ENCODE results near the gene SPPL2A. TPM values are rescaled to one million over a fixed set of nuclear protein-coding genes. Genes with fewer than 3 reads are reported as not detected.

SPPL2A gene
- total RNA-seq, 1 donor from 2014 or later: 40.7 TPM

DNA sequence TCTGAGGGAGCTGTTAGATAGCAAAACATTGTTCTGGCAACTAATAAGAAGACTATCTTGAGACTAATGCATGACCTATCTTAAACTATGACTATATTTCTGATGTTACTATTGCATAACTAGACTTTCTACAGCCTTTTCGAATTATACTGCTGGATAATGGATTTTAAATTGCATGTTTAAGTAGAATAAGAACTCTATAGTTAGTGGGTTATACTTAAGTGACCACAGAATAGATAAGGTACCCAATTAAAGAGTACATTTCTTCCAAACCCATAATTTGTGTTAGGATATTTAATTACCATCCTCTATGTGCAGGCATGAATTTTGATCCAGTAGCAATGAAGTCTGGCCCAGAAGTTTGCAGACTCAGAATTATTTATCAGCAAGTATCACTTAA lies 44.6 kb upstream of the SPPL2A start:
- H3K27me3 Mint-ChIP-seq (ENCODE audit: unreplicated experiment): no peaks in the 10 kb centered on the region
- no peak overlapping the region for H3K4me3 Mint-ChIP-seq (ENCODE audit: unreplicated experiment)
- no peaks in the 10 kb centered on the region for H3K36me3 Mint-ChIP-seq (ENCODE audit: unreplicated experiment)
- DNase-seq: no peak
- no peak overlapping the region for H3K27ac Mint-ChIP-seq (ENCODE audit: unreplicated experiment)
- peaks cover 1% of the 10 kb centered on the region for H3K9me3 Mint-ChIP-seq (ENCODE audit: unreplicated experiment)
- H3K4me1 Mint-ChIP-seq (ENCODE audit: low read depth, unreplicated experiment): no peaks in the 10 kb centered on the region
- no peak for TF ChIP-seq CTCF (IDR thresholded peaks at IDR 0.05; ENCODE audit: partially characterized antibody, unreplicated experiment)

- H3K9me3 Mint-ChIP-seq (ENCODE audit: unreplicated experiment): peaks cover 1% of the 10 kb centered on the region
- H3K36me3 Mint-ChIP-seq (ENCODE audit: unreplicated experiment): no peaks in the 10 kb centered on the region
- no peaks in the 10 kb centered on the region for H3K4me1 Mint-ChIP-seq (ENCODE audit: low read depth, unreplicated experiment)
- no peak for TF ChIP-seq CTCF (IDR thresholded peaks at IDR 0.05; ENCODE audit: partially characterized antibody, unreplicated experiment)
- no peak overlapping the region for H3K27ac Mint-ChIP-seq (ENCODE audit: unreplicated experiment)
- H3K27me3 Mint-ChIP-seq (ENCODE audit: unreplicated experiment): no peaks in the 10 kb centered on the region
- DNase-seq: no peak
- no peak overlapping the region for H3K4me3 Mint-ChIP-seq (ENCODE audit: unreplicated experiment)
Observed at GRCh38 chr15:50808728-50809127, 43.2 kb upstream of the SPPL2A start.

GRCh38 chr15:50803479-50804180 lies 38.1 kb upstream of the SPPL2A start:
- no peaks in the 10 kb centered on the region for H3K4me1 Mint-ChIP-seq (ENCODE audit: low read depth, unreplicated experiment)
- no peaks in the 10 kb centered on the region for H3K9me3 Mint-ChIP-seq (ENCODE audit: unreplicated experiment)
- TF ChIP-seq CTCF (IDR thresholded peaks at IDR 0.05; ENCODE audit: partially characterized antibody, unreplicated experiment): no peak
- no peak overlapping the region for H3K4me3 Mint-ChIP-seq (ENCODE audit: unreplicated experiment)
- DNase-seq: no peak
- no peaks in the 10 kb centered on the region for H3K36me3 Mint-ChIP-seq (ENCODE audit: unreplicated experiment)
- H3K27ac Mint-ChIP-seq (ENCODE audit: unreplicated experiment): no peak overlapping the region
- no peaks in the 10 kb centered on the region for H3K27me3 Mint-ChIP-seq (ENCODE audit: unreplicated experiment)

DNA sequence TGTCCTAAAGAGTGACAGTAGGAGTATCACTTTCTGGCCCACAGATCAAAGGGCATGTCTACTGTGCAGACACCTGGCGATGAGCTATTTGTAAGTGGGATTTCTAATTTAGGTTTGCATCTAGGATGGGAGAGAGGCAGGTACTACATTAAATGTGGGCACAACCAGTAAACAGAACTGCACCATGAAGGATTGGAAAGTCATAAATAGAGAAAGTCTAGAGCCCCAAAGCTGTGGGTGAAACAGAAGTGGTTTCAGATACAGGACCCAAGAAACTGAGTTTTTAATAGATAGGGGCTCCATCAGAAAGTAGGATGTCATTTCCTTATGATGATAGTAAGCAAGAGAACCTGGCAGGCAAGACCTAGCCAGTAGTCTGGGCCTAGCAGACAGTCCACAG lies 35.2 kb upstream of the SPPL2A start:
- no peak overlapping the region for H3K27ac Mint-ChIP-seq (ENCODE audit: unreplicated experiment)
- H3K4me1 Mint-ChIP-seq (ENCODE audit: low read depth, unreplicated experiment): no peaks in the 10 kb centered on the region
- H3K9me3 Mint-ChIP-seq (ENCODE audit: unreplicated experiment): no peaks in the 10 kb centered on the region
- H3K27me3 Mint-ChIP-seq (ENCODE audit: unreplicated experiment): no peaks in the 10 kb centered on the region
- TF ChIP-seq CTCF (IDR thresholded peaks at IDR 0.05; ENCODE audit: partially characterized antibody, unreplicated experiment): no peak
- no peaks in the 10 kb centered on the region for H3K36me3 Mint-ChIP-seq (ENCODE audit: unreplicated experiment)
- H3K4me3 Mint-ChIP-seq (ENCODE audit: unreplicated experiment): no peak overlapping the region
- DNase-seq: no peak

GRCh38 chr15:50798684-50799083 lies 33.2 kb upstream of the SPPL2A start:
- Mint-ChIP-seq H3K4me1 (ENCODE audit: low read depth, unreplicated experiment) (no peaks in the 10 kb centered on the region), H3K27me3 (ENCODE audit: unreplicated experiment) (no peaks in the 10 kb centered on the region), H3K9me3 (ENCODE audit: unreplicated experiment) (no peaks in the 10 kb centered on the region), H3K4me3 (ENCODE audit: unreplicated experiment) (no peak overlapping the region), H3K36me3 (ENCODE audit: unreplicated experiment) (no peaks in the 10 kb centered on the region), H3K27ac (ENCODE audit: unreplicated experiment) (no peak overlapping the region)
- no peak for DNase-seq
- no peak for TF ChIP-seq CTCF (IDR thresholded peaks at IDR 0.05; ENCODE audit: partially characterized antibody, unreplicated experiment)

Measured in glutamatergic neuron (in vitro differentiated cells).